ENCODE data around the gene ATF3. TPM values are rescaled to one million over a fixed set of nuclear protein-coding genes. Genes with fewer than 3 reads are reported as not detected.

The ATF3 gene
- total and polyA plus RNA-seq, 2 of the 4 experiments (the other 2 are of a cell fraction), result 9.9 to 12.3 TPM

GRCh38 chr1:212566522-212567479, 41.8 kb upstream of the ATF3 start:
- intact Hi-C loops (cut with micrococcal nuclease) (no loop called here), dilution Hi-C loops (cut with HindIII; ENCODE audit: low sequenced_read_pairs, unreplicated experiment) (no loop called here)
- TF ChIP-seq BHLHE40 (IDR thresholded peaks at IDR 0.05; ENCODE audit: low read depth, low read length) (peak; percentile 76), CEBPB (IDR thresholded peaks at IDR 0.05; ENCODE audit: low read depth, low read length) (peak; percentile 61), POLR2A (IDR thresholded peaks at IDR 0.05; ENCODE audit: low read depth, low read length) (no peak), CHD1 (IDR thresholded peaks at IDR 0.05; ENCODE audit: low read depth, low read length) (no peak), NFE2L2 (IDR thresholded peaks at IDR 0.05; ENCODE audit: low read depth, low read length) (peak; percentile 55; the same call in 1 of the 2 replicates), MAFK (IDR thresholded peaks at IDR 0.05; ENCODE audit: low read depth, low read length) (no peak), SMC3 (IDR thresholded peaks at IDR 0.05; ENCODE audit: low read depth, low read length) (peak; percentile 3; the same call in 1 of the 2 replicates), RAD21 (IDR thresholded peaks at IDR 0.05; ENCODE audit: low read length) (0 out of 2 replicates have a peak, but pooled peaks have one; percentile 11), RFX5 (IDR thresholded peaks at IDR 0.05; ENCODE audit: low read depth, low read length) (no peak), RCOR1 (IDR thresholded peaks at IDR 0.05; ENCODE audit: insufficient replicate concordance, low read length) (peak; percentile 69), ELK1 (IDR thresholded peaks at IDR 0.05; ENCODE audit: borderline replicate concordance, low read depth, low read length) (no peak)
- TF ChIP-seq, protein P1, sequence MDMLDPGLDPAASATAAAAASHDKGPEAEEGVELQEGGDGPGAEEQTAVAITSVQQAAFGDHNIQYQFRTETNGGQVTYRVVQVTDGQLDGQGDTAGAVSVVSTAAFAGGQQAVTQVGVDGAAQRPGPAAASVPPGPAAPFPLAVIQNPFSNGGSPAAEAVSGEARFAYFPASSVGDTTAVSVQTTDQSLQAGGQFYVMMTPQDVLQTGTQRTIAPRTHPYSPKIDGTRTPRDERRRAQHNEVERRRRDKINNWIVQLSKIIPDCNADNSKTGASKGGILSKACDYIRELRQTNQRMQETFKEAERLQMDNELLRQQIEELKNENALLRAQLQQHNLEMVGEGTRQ (IDR thresholded peaks at IDR 0.05; ENCODE audit: low read depth, low read length), result no peak
- TF ChIP-seq, protein P2, sequence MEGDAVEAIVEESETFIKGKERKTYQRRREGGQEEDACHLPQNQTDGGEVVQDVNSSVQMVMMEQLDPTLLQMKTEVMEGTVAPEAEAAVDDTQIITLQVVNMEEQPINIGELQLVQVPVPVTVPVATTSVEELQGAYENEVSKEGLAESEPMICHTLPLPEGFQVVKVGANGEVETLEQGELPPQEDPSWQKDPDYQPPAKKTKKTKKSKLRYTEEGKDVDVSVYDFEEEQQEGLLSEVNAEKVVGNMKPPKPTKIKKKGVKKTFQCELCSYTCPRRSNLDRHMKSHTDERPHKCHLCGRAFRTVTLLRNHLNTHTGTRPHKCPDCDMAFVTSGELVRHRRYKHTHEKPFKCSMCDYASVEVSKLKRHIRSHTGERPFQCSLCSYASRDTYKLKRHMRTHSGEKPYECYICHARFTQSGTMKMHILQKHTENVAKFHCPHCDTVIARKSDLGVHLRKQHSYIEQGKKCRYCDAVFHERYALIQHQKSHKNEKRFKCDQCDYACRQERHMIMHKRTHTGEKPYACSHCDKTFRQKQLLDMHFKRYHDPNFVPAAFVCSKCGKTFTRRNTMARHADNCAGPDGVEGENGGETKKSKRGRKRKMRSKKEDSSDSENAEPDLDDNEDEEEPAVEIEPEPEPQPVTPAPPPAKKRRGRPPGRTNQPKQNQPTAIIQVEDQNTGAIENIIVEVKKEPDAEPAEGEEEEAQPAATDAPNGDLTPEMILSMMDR (conservative IDR thresholded peaks at IDR 0.05; ENCODE audit: low read depth, low read length), result no peak

More at GRCh38 chr1:212566522-212567479, 41.8 kb upstream of the ATF3 start:
- H3K9me3 ChIP-seq (ENCODE audit: control insufficient read depth, insufficient read depth, low read length), result no peaks in the 10 kb centered on the region
- H4K91ac ChIP-seq (ENCODE audit: insufficient read depth, low read depth, low read length), result peak overlapping the region; percentile 81
- H4K8ac ChIP-seq (ENCODE audit: low read depth in 2 of 2, low read length in 2 of 2), result peak overlapping the region; percentile 90 to 91
- peak overlapping the region; percentile 13 for H3K18ac ChIP-seq (ENCODE audit: low read depth, low read length)
- H4K5ac ChIP-seq (ENCODE audit: low read depth, low read length), result peak overlapping the region; percentile 38
- no peaks in the 10 kb centered on the region for H3K36me3 ChIP-seq (ENCODE audit: control insufficient read depth, insufficient read depth, low read length)
- H2BK5ac ChIP-seq (ENCODE audit: low read depth, low read length, poor library complexity, severe bottlenecking), result peak overlapping the region; percentile 35
- peak overlapping the region; percentile 84 for H3K4ac ChIP-seq (ENCODE audit: low read depth, low read length)
- no peaks in the 10 kb centered on the region for H3K79me1 ChIP-seq (ENCODE audit: low read depth in 1 of 2, low read length in 2 of 2)
- peak overlapping the region; percentile 95 for H2AK5ac ChIP-seq (ENCODE audit: low read depth, low read length)
- H3K56ac ChIP-seq (ENCODE audit: extremely low read depth, insufficient read depth, low read length), result peak overlapping the region; percentile 62
- H3K27me3 ChIP-seq (ENCODE audit: control insufficient read depth, insufficient read depth, low read length), result no peaks in the 10 kb centered on the region; the same call in 1 of the 2 replicates
- H2BK20ac ChIP-seq (ENCODE audit: low read depth, low read length), result peak overlapping the region; percentile 72
- H3K23ac ChIP-seq (ENCODE audit: low read depth, low read length), result peak overlapping the region; percentile 62
- H2AK9ac ChIP-seq (replicated peaks; ENCODE audit: low read depth, low read length, poor library complexity), result peak overlapping the region; percentile 55
- peak overlapping the region; percentile 89 for H2AFZ ChIP-seq (replicated peaks; ENCODE audit: low read length, poor library complexity)
- H3K4me2 ChIP-seq (ENCODE audit: low read depth, low read length), result peak overlapping the region; percentile 70
- in situ Hi-C loops (cut with MboI; ENCODE audit: low sequenced_read_pairs), result no loop called here
- peak overlapping the region; percentile 90 for H2BK15ac ChIP-seq (ENCODE audit: low read depth, low read length)
- BruUV-seq (replicated peaks), result no TSS peak
- H3K9ac ChIP-seq (ENCODE audit: low read depth, low read length), result peak overlapping the region; percentile 15
- H3K14ac ChIP-seq (replicated peaks; ENCODE audit: low read depth, low read length), result peak overlapping the region; percentile 73; the same call in 1 of the 2 replicates
- 13% methylated on average over 3 of the region's 16 CpGs; no CpG with 5 or more reads in 1 of the 2 experiments for WGBS, 2 experiments (ENCODE audit: extremely low coverage in 2 of 2, insufficient read length in 1 of 2)
- ChIA-PET CTCF (interaction anchor here (0.6 to 0.7 kb wide), 2 partner anchors 36 to 100 kb away, joined by 3 read pairs; no protein-coding TSS in a partner anchor), POLR2A (ENCODE audit: unreplicated experiment) (no interaction called here)
- H3K27ac ChIP-seq (ENCODE audit: insufficient read depth, low read length), result peak overlapping the region; percentile 60
- peaks cover 5% of the 10 kb centered on the region for H3K4me1 ChIP-seq (ENCODE audit: control insufficient read depth, insufficient read depth, low read length)
- peak overlapping the region; percentile 40 for H3K4me3 ChIP-seq (ENCODE audit: insufficient read depth, low read depth, low read length)
- no peaks in the 10 kb centered on the region for H4K20me1 ChIP-seq (ENCODE audit: insufficient read depth, low read length)
- H2BK120ac ChIP-seq (ENCODE audit: low read depth, low read length), result peak overlapping the region; percentile 86
- H3K9me1 ChIP-seq (ENCODE audit: insufficient read depth, low read length), result peaks cover 4% of the 10 kb centered on the region; the same call in 1 of the 2 replicates
- ATAC-seq (ENCODE audit: low read depth), result peak; percentile 91
- peak; percentile 90 for DNase-seq
